Aorta (tissue), 5 donors: ENCODE data around the gene PRPF8. TPM values are rescaled to one million over a fixed set of nuclear protein-coding genes. Genes with fewer than 3 reads are reported as not detected.
"Not testable (repeated sequence)": the region's sequence is repeated elsewhere in the genome, so short reads cannot be mapped to it uniquely, and the experiment has no call there.

Experiments used
- ATAC-seq: fragments of 200-7000 bp; cut with Tn5 transposase; one replicate; pipeline ENCODE4 v1.9.1; 2022; ENCODE audit warnings: moderate library complexity; ENCODE audit not compliant: low FRiP score
- DNase-seq, 2 donors: peaks; one replicate each; pipeline ENCODE4 v3.0.0-alpha.2; 2020
- H3K27ac ChIP-seq, 2 donors: one replicate each; pipeline ENCODE4 v1.5.1; 2013; ENCODE audit warnings: low read length in 2 of 2, mild to moderate bottlenecking in 2 of 2, moderate library complexity in 2 of 2, control low read depth in 1 of 2, inconsistent platforms in 1 of 2, low read depth in 1 of 2
- H3K27me3 ChIP-seq, 2 donors: one replicate each; pipeline ENCODE4 v1.6.1; 2013; ENCODE audit warnings: control low read depth in 1 of 2, low read length in 1 of 2, mild to moderate bottlenecking in 1 of 2, moderate library complexity in 1 of 2; ENCODE audit not compliant: insufficient read depth in 2 of 2, control insufficient read depth in 1 of 2
- H3K36me3 ChIP-seq, 2 donors: one replicate each; pipeline ENCODE4 v1.6.1; 2013; ENCODE audit warnings: control low read depth in 1 of 2, low read length in 1 of 2, mild to moderate bottlenecking in 1 of 2; ENCODE audit not compliant: insufficient read depth in 2 of 2, control insufficient read depth in 1 of 2
- H3K4me1 ChIP-seq, 2 donors: one replicate each; pipeline ENCODE4 v1.6.1; 2013; ENCODE audit warnings: low read length in 2 of 2, control low read depth in 1 of 2, mild to moderate bottlenecking in 1 of 2, moderate library complexity in 1 of 2; ENCODE audit not compliant: insufficient read depth in 2 of 2, control insufficient read depth in 1 of 2
- H3K4me3 ChIP-seq, 2 donors: one replicate each; pipeline ENCODE4 v1.5.1; 2013; ENCODE audit warnings: low read length in 2 of 2, control low read depth in 1 of 2, mild to moderate bottlenecking in 1 of 2
- H3K9me3 ChIP-seq: one replicate; pipeline ENCODE4 v1.6.1; 2013; ENCODE audit warnings: mild to moderate bottlenecking, low read length; ENCODE audit not compliant: control insufficient read depth
- WGBS, 2 donors: extraction: QIAGEN DNeasy Blood & Tissue Kit; methylation state at CpG; one replicate each; pipeline ENCODE4 v1.1.7; 2013; 5-methylcytosine and 5-hydroxymethylcytosine counted together
- intact Hi-C, 2 donors: fragments of 100-400 bp; cut with DNase I; formaldehyde crosslinking; loops; one replicate each; pipeline versions ENCODE4 v1.14.2 to v1.15.0; 2022
- polyA plus RNA-seq, 2 donors: library from polyadenylated mRNA; stranded (reverse); fragments of 200-250 nt; gene quantifications; one replicate each; pipeline ENCODE4 v1.2.3, GENCODE V29; 2013
- total RNA-seq, 2 donors: library from RNA; stranded (reverse); fragmentation: NEBNext Ultra II Directional; extraction: Animal tissue kit (Norgen Biotek cat#: 25700); gene quantifications; one replicate each; pipeline ENCODE4 v1.2.1, GENCODE V29; 2021
- donor health status: healthy with polysubstance abuse.
- donor health status: Bipolar disorder and iron deficiency.
- donor health status: DM: no; HTN: no; CAD: no.
- donor health status: DM: no; HTN: no; CAD: no.
- donor health status: DM: yes; HTN: yes; CAD: no.

PRPF8 gene
- total and polyA plus RNA-seq, 4 donors, result 14.7 to 235 (median 136) TPM

- H3K36me3 ChIP-seq, result peaks cover 0 to 1% of the 10 kb centered on the region in 2 donors
- intact Hi-C loops, result loop anchor here in 1 of 2 donors (10.0 kb wide), 3 partner anchors 107 to 317 kb away; partner anchors contain the start of genes OVCA2 and RPA1
- H3K9me3 ChIP-seq, result no peaks in the 10 kb centered on the region
- ATAC-seq, result no peak
- H3K27ac ChIP-seq, result no peak overlapping the region
- no peaks in the 10 kb centered on the region for H3K27me3 ChIP-seq
- no peak for DNase-seq
- 88 to 90% methylated on average over 28 of the region's 28 CpGs for whole genome bisulfite sequencing, 2 donors
- H3K4me1 ChIP-seq, result no peaks in the 10 kb centered on the region
- H3K4me3 ChIP-seq, result no peak overlapping the region
Observed at GRCh38 chr17:1727876-1728630, 43.4 kb upstream of the PRPF8 start.

- no peaks in the 10 kb centered on the region for H3K9me3 ChIP-seq
- H3K36me3 ChIP-seq, result peaks cover 0 to 1% of the 10 kb centered on the region in 2 donors
- DNase-seq (no peak), ATAC-seq (no peak)
- intact Hi-C loops, result loop anchor here in 1 of 2 donors (10.0 kb wide), 3 partner anchors 107 to 317 kb away; partner anchors contain the start of genes OVCA2 and RPA1
- no peak overlapping the region for H3K27ac ChIP-seq
- whole genome bisulfite sequencing, 2 donors, result 92 to 93% methylated on average over 21 of the region's 21 CpGs
- no peaks in the 10 kb centered on the region for H3K4me1 ChIP-seq
- H3K4me3 ChIP-seq, result no peak overlapping the region
- H3K27me3 ChIP-seq, result no peaks in the 10 kb centered on the region
Observed at GRCh38 chr17:1727258-1727789, 42.7 kb upstream of the PRPF8 start.

GRCh38 chr17:1726626-1727257 is 42.1 kb upstream of the PRPF8 start:
- no peaks in the 10 kb centered on the region for H3K4me1 ChIP-seq
- intact Hi-C loops, result loop anchor here in 1 of 2 donors (10.0 kb wide), 3 partner anchors 108 to 318 kb away; partner anchors contain the start of genes OVCA2 and RPA1
- H3K4me3 ChIP-seq, result no peak overlapping the region
- H3K27me3 ChIP-seq, result no peaks in the 10 kb centered on the region
- no peak overlapping the region for H3K27ac ChIP-seq
- WGBS, 2 donors, result 80 to 84% methylated on average over 18 of the region's 18 CpGs
- no peaks in the 10 kb centered on the region for H3K9me3 ChIP-seq
- DNase-seq (peak in 1 of 2 donors; percentile 59), ATAC-seq (no peak)
- peaks cover 0 to 1% of the 10 kb centered on the region in 2 donors for H3K36me3 ChIP-seq

GRCh38 chr17:1725642-1726511 is 41.2 kb upstream of the PRPF8 start:
- intact Hi-C loops, result loop anchor here (2.0 to 10.0 kb wide), 5 partner anchors 103 to 319 kb away; partner anchors contain the start of genes OVCA2 (in 1 of the 2), RPA1 (in 1 of the 2) and SMYD4 (in 1 of the 2)
- peak in 1 of 2 donors; percentile 48 for DNase-seq
- H3K27me3 ChIP-seq, result no peaks in the 10 kb centered on the region
- no peak for ATAC-seq
- H3K4me3 ChIP-seq, result no peak overlapping the region
- peaks cover 0 to 1% of the 10 kb centered on the region in 2 donors for H3K36me3 ChIP-seq
- no peaks in the 10 kb centered on the region for H3K4me1 ChIP-seq
- 95% methylated on average over 54 of the region's 54 CpGs for WGBS, 2 donors
- H3K9me3 ChIP-seq, result no peaks in the 10 kb centered on the region
- H3K27ac ChIP-seq, result no peak overlapping the region

GRCh38 chr17:1724869-1725641 is 40.4 kb upstream of the PRPF8 start:
- WGBS, 2 donors, result 15 to 16% methylated on average over 45 to 51 of the region's 51 CpGs
- Histone ChIP-seq H3K4me1 (no peaks in the 10 kb centered on the region), H3K27me3 (no peaks in the 10 kb centered on the region), H3K9me3 (no peaks in the 10 kb centered on the region), H3K4me3 (peak overlapping the region; percentile 68 to 75), H3K27ac (no peak overlapping the region), H3K36me3 (peaks cover 0 to 1% of the 10 kb centered on the region in 2 donors)
- DNase-seq, result peak in 1 of 2 donors; percentile 71
- intact Hi-C loops, result loop anchor here (2.0 to 10.0 kb wide), 6 partner anchors 57 to 320 kb away; partner anchors contain the start of genes OVCA2 (in 1 of the 2), RPA1 (in 1 of the 2) and SMYD4 (in 1 of the 2)
- peak; percentile 8 for ATAC-seq

GRCh38 chr17:1724351-1724868 is 39.7 kb upstream of the PRPF8 start, which contains the start of gene WDR81:
TSS of gene WDR81 (plus strand) at chr17:1724704. CDS start at chr17:1724960, 256 bp downstream.
- H3K27me3 ChIP-seq, result no peaks in the 10 kb centered on the region
- ATAC-seq (peak; percentile 89), DNase-seq (peak; percentile 95 to 97)
- H3K4me3 ChIP-seq, result peak within 1 kb of the TSS; percentile 68 to 75
- peak within 1 kb of the TSS in 1 of 2 donors; percentile 23 for H3K27ac ChIP-seq
- H3K36me3 ChIP-seq, result peaks cover 0 to 1% of the 10 kb centered on the region in 2 donors
- intact Hi-C loops, result loop anchor here (2.0 to 10.0 kb wide), 6 partner anchors 58 to 320 kb away; partner anchors contain the start of genes OVCA2 (in 1 of the 2), RPA1 (in 1 of the 2) and SMYD4 (in 1 of the 2)
- no peaks in the 10 kb centered on the region for H3K4me1 ChIP-seq
- H3K9me3 ChIP-seq, result no peaks in the 10 kb centered on the region
- WGBS, 2 donors, result 0 to 1% methylated on average over 29 to 57 of the region's 57 CpGs

- not testable (repeated sequence) for H3K9me3 ChIP-seq, H3K36me3 ChIP-seq, H3K4me1 ChIP-seq, H3K27ac ChIP-seq, H3K4me3 ChIP-seq, DNase-seq, ATAC-seq, H3K27me3 ChIP-seq
- intact Hi-C loops, result loop anchor here in 1 of 2 donors (5.0 to 10.0 kb wide), 4 partner anchors 60 to 323 kb away; partner anchors contain the start of genes OVCA2 and RPA1
- 97 to 99% methylated on average over 8 of the region's 8 CpGs for WGBS, 2 donors
Observed at GRCh38 chr17:1722022-1722421, 37.4 kb upstream of the PRPF8 start.
